ENCODE data around the gene SLC23A2.
A peak's percentile ranks its signal among the peaks of the same experiment; 100 is the strongest.
"Not testable (repeated sequence)": the region's sequence is repeated elsewhere in the genome, so short reads cannot be mapped to it uniquely, and the experiment has no call there.

Gene SLC23A2

DNA sequence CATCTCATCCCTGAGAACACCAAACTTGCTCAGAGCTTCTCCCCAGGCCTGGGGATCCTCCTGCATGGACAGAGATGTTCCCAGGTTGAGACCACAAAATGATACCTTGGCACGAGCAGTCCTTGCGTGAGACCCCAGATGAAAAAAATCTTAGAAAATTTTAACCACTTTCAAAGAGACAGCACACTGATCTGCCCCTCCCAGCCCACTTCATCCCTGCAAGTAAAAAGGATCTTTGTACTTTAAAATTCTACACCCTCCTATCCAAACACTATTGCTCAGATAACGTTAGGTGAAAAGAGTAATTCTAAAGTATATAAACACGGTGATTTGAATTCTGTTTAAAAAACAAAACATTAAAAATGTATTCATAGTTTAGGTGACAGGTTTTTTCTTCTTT lies 98.5 kb downstream of the SLC23A2 start:
- no peak for DNase-seq (ENCODE audit: low spot score)

DNA sequence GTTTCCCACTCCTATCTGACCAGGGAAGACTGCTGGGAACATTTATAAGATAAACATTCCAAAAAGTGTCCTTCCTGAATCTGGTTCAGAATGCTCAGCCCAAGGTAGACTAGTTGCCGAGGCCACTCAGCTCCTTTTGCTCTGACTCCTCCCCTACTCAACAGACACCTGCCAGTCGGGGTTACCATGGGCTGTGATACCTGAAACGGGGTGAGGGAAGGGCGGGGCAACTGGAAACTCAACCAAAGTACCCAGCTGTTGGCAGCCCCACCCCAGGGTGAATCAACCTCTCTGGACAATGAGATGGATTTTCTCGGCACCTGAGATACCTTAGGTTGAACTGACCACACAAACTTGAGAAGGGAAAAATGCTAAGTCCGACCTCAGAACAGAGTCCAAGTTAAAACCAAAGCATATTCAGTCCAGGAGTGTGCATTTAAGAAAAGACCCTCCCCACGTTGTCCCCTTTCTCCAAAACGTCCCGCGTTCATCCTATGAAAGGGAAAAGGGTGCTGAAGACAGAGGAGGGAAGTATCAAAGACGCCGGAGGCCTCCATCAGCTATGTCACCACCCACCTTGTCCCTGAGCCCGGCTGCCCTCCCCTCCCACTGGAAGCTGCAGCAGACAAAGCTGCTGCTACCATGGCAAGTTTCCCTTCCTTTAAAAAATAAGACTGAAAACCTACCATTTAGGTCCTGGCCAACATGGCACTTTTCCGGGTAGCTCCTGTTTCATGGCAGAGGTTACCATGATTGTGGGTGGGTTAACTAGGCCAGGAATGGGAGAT lies 100.1 kb downstream of the SLC23A2 start:
- no peak for DNase-seq (ENCODE audit: low spot score)

DNA sequence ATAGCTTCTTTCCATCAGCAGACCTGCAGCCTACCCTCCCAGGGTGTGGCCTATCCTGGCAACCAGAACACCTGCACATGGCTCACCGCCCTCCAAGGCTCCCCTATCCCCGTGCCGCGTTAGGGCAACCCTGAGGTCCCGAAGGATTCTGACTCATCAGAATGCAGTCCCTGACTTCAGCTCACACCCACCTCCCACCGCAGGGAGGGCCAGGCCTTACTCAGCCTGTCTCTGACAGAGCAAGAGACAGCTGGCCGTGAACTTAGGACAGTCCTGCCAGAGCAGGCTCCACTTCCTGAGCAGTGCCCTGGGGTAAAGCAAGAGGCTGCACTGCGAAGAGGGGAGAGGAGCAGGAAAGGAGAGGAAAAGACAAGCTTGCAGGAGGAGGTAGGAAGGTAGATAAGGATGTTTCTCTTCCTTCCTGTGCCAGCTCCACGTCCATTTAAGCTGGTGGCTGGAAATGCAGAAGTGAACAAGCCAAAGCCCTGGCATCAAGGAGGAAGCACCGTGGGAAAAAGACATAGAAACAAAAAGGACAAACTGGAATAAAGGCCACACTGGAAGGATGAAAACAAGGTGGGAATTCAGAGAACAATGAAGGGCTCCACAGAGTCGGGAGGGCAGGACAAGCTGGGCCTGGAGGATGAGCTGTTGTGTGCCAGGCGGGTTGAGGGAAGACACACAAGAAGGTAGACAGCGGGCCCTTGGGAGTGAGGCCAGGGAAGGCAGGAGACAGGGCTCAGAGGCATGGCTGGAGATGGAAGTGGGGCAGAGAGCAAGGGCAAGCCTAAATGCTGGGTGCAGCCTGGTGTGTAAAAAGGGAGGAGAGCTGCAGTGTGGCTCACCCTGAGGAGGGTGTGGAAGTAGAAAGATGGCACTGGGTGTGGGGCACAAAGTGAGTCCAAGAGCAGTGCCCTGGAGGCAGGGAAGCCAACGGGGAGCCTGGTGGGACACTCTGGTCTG lies 102.7 kb downstream of the SLC23A2 start:
- no peak for DNase-seq (ENCODE audit: low spot score)

DNA sequence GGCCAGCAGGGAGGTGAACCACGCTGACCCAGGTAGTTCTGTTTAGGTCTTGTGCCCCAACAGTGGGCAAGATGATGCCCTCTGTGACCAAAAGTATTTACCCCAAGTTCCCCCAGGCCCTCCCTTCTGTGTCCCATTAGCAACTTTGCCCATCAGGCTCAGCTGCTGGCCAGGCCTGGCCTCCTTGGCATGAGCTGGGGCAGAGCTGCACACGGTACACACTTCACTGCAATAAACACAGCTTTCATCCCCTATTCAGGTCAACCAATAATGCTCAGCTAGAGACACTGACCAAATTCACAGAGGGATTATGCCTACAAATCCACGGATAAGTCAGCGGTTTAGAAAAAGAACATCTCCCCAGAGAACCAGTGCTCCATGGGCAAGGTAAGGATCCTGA lies 103.7 kb downstream of the SLC23A2 start:
- DNase-seq (ENCODE audit: low spot score) = peak; percentile 38

DNA sequence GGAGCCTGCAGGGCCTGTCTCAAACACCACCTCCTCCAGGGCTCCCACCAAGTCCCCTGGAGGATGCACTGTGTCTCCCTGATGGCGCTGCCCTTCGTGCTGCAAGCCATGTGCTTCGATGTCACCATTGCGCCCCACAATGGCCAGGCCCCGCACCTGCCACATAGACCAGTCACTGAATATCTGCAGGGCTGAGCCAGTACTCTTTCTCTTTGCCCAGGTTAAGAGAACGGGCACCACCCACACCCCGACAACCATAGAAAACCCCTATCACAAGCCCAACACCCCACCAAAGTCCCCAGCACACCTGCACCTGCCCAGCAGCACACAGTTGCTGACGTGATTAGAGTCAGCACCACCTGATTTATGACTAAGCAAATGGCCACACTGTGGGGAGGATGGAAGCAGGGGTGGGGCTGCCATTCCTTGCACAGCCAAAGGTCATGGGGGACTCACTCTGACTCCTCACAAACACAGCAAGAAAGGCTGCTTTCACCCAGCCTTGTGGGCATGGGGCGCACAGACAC lies 104.3 kb downstream of the SLC23A2 start:
- DNase-seq (ENCODE audit: low spot score) = no peak

DNA sequence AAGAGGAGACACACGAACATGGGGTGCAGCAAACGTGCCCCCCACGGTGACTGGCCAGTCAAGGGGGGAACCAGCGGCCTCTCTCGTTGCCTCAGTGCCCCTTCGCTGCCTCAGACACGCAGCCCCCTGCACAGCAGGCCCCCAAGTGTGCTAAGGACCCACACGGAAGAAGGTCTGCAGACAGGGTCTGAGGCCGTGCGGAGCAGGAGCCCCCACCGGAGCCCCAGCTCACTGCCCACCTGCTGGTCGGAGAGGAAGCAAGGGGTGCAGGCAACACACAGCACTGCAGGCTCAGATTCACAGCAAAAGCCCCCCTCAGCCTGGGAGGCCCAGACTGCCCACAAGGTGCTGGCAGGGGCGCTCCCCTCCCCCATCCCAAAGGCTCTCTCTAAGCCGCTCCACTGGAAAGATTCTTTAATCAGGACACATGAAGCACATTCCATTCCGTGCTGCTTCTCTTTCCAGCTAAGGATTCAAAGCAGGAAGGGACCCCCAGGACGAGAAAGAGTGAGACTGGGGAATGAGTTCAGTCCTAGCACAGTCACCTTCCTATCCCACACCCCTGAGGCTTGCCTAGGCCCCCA lies 105.1 kb downstream of the SLC23A2 start:
- DNase-seq (ENCODE audit: low spot score) = no peak

DNA sequence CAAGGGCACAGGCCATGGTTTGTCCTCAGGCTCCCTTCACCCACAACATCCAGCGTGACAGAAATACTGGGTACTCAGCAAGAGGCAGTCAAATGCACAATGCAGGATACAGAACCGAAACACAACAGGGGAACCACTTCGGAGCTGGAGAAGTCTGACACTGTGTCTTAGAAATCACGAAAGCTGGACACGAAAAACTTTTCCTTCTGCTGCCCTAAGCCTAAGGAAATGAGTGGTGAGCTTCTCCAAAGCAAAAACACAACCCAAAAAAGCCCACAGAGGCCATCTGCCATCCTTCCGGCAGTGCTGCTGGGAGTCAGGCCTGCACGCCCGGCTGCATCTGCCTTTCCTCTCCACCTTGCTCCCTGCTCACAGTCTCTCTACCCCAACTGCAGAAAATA lies 106.3 kb downstream of the SLC23A2 start:
- peak; percentile 77 for DNase-seq (ENCODE audit: low spot score)

DNA sequence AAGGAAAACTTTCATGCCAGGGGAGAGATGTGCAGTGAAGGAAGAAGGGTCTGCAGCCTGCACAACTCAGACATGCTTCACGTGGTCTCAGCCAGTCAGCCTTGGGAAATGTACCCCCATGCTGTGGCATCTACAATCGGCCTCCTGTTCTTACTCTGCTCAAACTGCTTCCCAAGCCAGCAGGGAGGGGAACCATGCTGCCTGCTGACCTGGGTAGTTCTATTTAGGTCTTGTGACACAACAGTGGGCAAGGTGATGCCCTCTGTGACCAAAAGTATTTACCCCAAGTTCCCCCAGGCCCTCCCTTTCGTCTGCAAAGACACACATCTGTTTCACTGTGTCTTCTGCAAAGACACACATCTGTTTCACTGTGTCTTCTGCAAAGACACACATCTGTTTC lies 106.9 kb downstream of the SLC23A2 start:
- DNase-seq (ENCODE audit: low spot score) = no peak

DNA sequence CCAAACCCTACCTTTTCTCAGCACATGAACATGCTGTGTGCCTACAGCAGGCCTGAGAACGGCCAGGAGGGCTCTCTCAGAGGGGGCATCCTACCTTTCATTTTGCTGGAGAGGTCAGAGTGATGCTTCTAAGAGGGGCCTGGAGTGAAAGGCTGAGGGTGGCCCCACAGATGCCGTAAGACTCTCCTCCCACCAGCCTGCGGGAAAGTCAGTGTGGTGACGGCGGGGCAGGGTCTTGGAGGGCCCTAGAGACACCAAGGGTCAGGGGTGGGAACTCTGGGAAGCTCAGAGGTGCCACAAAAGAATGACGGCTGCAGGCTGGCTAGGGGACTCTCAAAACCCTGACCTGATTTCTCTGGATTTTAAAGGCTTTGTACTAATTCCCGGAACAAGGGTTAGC lies 107.6 kb downstream of the SLC23A2 start:
- no peak for DNase-seq (ENCODE audit: low spot score)

DNA sequence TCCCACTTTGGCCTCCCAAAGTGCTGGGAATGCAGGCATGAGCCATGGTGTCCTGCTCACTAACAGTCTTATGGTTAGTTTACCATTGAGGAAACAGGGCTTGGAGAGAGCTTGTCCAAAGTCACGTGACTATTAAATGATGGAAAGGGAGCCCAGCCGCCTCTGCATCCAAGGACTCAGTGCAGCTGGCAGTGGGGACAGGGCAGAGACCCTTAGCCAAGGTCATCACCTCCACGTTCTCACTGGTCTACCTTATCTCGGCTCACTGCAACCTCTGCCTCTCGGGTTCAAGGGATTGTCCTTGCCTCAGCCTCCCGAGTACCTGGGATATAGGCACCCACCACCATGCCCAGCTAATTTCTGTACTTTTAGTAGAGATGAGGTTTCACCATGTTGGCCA lies 109.3 kb downstream of the SLC23A2 start:
- DNase-seq (ENCODE audit: low spot score) = no peak

DNA sequence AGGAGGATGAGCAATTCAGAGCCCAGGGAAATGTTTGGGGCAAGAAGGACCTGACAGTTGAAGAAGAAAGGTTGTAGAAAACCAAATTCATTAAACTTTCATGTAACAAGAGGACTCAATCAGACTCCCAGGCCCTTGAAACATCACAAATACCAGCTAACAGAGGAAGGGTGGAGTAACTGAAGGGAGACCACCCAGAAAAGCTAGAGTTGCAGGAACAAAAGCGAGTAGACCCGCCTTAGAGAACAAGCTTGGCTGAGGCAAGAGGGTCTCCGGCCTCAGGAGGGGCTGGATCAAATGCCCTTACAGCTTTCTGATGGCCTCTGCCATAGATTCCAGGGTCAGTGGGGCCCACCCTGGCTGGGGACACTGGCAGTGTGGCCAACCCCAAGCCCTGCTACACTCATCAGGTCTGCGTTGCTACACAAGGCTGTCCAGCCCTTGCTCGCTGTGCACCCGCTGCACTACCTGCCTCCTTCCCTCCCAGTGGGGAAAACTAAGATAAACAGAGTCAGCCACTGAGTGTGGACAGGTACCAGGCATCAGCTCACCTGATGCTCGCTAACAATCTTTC lies 110.0 kb downstream of the SLC23A2 start:
- no peak for DNase-seq (ENCODE audit: low spot score)

DNA sequence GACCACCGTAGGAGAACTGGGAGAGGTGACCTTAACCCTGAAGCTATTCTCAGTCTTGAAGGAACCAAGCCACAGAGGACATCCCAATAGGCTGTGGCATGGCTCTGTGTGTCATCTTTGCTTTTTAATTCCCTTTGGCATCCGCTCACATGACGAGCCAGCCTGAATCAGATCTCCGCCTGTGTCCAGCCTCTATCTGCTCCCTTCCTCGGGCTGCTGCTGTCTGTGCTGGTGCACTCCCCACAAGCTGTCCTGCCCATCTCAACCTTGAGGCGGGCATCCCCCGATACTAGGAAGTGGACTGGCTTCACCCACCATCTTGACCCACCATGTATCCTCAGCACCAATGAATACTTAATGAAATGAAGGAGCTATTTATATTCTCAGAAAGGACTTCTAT lies 111.9 kb downstream of the SLC23A2 start:
- DNase-seq (ENCODE audit: low spot score) = no peak

DNA sequence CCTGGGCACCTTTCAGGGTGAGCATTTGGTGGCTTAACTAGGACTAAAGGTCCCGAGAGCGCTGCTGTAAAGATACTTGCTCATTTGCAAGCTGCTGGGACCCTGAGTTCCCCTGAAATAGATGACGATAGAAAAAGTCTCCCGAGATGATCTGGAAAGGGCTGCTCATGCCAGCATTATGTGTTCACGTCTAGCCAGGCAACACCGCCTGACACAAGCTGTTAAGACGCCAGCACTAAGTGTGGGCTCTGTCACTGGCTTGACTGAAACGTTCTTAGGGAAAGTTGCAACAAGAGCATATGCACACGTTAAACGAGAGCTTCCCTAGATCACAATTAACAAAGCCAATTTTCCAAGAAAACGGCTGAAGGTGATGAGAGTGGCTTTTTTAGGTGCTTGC lies 113.7 kb downstream of the SLC23A2 start:
- peak; percentile 34 for DNase-seq (ENCODE audit: low spot score)

DNA sequence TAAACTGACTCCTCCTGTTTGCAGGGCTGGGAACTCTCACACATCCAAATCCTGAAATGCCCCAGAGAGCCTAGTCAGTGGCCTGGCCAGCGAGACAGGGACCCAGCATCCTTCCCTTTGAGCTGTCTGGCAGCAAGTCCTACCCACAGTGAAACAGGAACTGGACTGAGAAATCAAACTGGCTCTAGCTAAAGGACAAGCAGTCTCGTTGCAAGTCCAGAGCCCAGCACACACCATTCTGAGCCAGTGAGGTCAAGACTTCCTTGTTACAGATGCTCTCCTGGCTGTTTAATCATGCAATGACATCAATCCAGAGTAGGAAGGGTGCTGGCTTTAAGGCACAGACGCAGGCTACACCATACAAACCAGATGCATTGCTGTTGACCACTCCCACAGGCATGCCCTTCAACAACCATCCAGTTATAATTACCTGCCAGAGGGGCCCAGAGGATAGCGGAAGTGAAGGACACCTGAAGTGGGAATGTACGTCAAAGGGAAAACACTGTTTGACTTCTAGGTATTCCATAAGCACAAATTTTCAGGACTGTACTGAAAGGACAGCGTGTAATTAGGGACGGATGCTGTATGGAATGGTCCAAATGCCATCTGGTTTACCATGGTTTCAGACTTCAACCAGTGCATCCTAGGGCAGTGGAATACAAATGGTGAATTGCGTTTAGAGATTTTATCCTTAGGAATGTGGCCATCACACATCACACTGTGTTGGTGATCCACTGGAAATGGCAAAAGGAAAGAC lies 114.4 kb downstream of the SLC23A2 start:
- peak; percentile 74 for DNase-seq (ENCODE audit: low spot score)

DNA sequence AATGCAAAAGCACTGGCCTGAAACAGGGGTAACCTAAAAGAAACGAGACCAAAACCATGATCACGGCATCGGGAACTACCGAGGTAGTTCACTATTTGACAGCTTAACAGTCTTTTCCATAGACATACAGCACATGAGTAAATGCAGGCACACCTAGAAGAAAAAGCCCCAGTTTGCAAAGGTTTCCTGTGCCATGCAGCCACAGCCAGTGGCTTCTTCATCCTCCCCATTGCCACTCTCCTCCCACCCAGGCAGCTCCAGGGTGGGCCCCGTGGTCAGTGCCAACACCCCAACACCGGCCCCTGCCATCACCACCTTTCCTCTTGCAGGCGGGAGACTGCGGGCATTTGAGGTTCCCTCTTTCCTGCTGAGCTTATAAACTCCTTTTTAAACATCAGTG lies 115.4 kb downstream of the SLC23A2 start:
- DNase-seq (ENCODE audit: low spot score) = no peak

DNA sequence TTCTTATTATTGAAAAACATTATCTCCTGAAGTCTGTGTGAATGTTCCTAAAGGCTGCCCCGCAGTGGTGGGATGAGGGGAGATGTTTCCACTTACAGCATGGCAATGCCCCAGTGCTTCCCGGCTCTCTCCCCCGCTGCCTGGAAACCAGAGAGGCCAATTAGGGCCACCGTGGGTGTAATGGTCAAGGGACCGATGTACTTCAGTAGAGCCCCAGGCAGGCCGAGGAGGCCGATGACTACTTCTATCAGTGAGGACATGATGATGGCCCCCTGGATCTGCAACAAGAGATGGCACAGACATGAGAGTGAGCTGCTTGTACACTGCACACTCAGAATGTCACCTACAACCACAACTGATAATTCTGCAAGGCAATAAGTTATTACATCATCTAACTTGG lies 117.8 kb downstream of the SLC23A2 start:
- no peak for DNase-seq (ENCODE audit: low spot score)

DNA sequence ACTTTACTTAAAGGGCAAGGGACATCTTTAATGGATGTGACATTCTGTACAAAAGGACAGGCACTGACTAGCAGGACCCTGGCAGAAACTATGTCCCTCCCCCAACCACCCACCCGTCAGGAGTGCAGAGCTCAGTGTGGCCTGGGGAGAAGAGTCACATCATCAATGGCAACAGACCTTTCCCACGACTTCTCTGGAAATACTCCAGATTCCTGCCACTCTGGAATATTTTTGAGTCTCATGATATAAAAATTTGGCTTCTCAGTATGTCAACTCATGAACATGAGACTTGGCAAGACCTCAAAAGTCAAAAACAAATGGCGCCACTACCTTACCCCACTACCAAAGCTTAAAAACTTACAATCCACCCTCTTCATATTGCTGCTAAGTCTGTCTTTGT lies 118.3 kb downstream of the SLC23A2 start:
- no peak for DNase-seq (ENCODE audit: low spot score)

DNA sequence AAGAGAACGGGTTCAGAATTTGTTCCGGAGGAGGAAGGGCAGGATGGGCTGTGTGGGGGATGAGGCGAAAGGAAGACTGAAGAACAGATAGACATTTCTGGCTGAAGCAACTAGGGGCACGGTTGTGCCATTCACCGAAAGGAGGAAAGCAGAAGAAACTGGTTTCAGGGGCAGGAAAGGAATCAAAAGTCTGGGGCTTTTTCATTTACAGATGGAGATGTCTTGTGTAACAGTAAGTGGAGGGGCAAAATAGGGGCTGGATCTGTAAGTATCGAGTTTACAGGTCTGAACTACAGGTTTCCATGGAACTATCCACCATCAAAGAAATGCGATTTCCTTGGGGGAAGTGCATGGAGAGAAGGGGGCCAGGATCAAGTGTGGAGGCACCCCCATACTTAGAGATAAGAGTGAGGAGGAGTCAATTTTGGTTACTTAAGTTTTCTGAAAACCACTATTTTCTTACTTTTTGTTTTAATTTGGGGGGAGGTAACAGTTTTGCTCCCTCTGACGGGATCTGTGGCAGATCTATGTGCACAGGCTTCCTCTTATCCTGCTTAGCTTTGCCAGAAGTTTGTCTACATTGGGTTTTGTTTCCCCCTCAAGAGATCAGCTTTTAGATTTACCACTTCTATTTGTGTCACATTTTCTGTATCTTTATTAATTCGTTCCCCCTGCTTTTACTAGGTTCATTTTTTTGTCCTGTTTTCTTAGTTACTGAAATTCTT lies 120.1 kb downstream of the SLC23A2 start:
- DNase-seq (ENCODE audit: low spot score) = peak; percentile 31

DNA sequence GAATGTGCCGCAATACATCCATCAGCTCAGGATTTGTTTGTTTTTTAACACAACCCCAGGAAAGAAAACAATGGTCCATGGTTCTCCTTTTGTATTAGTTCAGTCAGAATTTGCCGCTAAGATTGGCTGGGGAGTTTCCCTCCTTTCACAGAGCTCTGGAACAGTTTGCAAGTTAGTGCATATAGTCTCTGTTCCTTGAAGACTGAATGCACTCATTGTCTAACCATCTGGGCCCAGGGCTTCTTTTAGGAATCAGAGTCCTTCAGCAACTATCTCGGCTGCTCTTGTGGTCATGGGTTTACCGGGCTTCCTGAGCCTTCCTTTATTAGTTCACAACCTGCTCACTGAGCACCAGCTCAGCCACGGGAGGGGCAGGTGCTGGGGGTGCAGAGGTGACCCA lies 121.3 kb downstream of the SLC23A2 start:
- no peak for DNase-seq (ENCODE audit: low spot score)

DNA sequence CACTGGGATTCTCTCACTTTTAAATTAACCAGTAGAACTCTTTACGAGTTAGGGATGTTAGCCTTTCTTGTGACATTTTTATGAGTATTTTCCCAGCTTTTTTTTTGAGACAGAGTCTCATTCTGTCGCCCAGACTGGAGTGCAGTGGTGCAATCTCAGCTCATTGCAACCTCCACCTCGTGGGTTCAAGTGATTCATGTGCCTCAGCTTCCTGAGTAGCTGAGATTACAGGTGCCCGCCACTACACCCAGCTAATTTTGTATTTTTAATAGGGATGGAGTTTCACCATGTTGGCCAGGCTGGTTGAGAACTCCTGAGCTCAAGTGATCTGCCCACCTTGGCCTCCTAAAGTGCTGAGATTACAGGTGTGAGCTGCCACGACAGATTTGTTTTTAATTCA lies 123.2 kb downstream of the SLC23A2 start:
- DNase-seq (ENCODE audit: low spot score) = not testable (repeated sequence)

DNA sequence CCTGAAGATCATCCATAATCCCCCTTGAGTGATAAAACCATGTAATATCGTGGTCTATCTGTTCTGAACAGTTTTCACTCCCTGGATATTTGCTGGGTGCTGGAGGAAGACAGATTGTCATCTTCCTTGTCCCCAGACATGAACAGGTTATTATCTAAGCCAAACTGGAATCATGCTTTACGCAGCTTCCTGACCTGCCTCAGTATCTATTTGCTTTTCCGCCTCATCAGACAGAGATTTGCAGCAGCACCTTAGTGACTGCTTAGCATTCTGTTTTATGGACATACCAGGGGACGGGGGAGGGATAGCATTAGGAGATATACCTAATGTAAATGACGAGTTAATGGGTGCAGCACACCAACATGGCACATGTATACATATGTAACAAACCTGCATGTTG lies 124.6 kb downstream of the SLC23A2 start:
- no peak for DNase-seq (ENCODE audit: low spot score)

Measured in Ammon's horn (tissue), 1 donor.